IMR-90 (cell line): ENCODE data around the gene CMTR1. TPM values are rescaled to one million over a fixed set of nuclear protein-coding genes. Genes with fewer than 3 reads are reported as not detected.

ENCODE experiments used
- ATAC-seq: fragments of 200-7000 bp; cut with Tn5 transposase; 2 replicates; pipeline ENCODE4 v1.9.1; 2020; ENCODE audit warnings: low read depth, mild to moderate bottlenecking, moderate library complexity
- BruUV-seq: library from RNA; stranded (reverse); fragments of 400-500 nt; replicated peaks from 2 replicates; lab custom pipeline; 2021; lab: Mats Ljungman, UMichigan
- CTCF ChIA-PET: fragments of 300-600 bp; formaldehyde crosslinking; extraction: SDS; loops from one replicate; lab custom pipeline; 2021; ENCODE audit warnings: antibody characterized with exemption; lab: Yijun Ruan, JAX
- POLR2A ChIA-PET: fragments of 300-600 bp; sonication (Branson Sonifier 250); formaldehyde crosslinking; loops from one replicate; lab custom pipeline; 2022; ENCODE audit warnings: antibody characterized with exemption; ENCODE audit not compliant: unreplicated experiment; lab: Charles Lee
- DNase-seq: peaks from one replicate; pipeline ENCODE4 v3.0.0; 2013
- H2AFZ ChIP-seq: replicated peaks from 2 replicates; pipeline ENCODE3; 2013; ENCODE audit warnings: low read length, mild to moderate bottlenecking; ENCODE audit not compliant: poor library complexity
- H2AK5ac ChIP-seq: 2 replicates; pipeline ENCODE4 v1.6.1; 2013; ENCODE audit warnings: low read depth, low read length, inconsistent platforms
- H2AK9ac ChIP-seq: replicated peaks from 2 replicates; pipeline ENCODE3; 2013; ENCODE audit warnings: mild to moderate bottlenecking, low read depth, low read length, moderate library complexity; ENCODE audit not compliant: poor library complexity
- H2BK120ac ChIP-seq: 2 replicates; pipeline ENCODE4 v1.6.1; 2013; ENCODE audit warnings: low read depth, low read length, inconsistent platforms
- H2BK15ac ChIP-seq: 3 replicates; pipeline ENCODE4 v1.6.1; 2013; ENCODE audit warnings: low read depth, low read length, inconsistent platforms
- H2BK20ac ChIP-seq: 2 replicates; pipeline ENCODE4 v1.6.1; 2013; ENCODE audit warnings: low read depth, mild to moderate bottlenecking, inconsistent platforms, low read length, moderate library complexity
- H2BK5ac ChIP-seq: 2 replicates; pipeline ENCODE4 v1.6.1; 2013; ENCODE audit warnings: mild to moderate bottlenecking, low read depth, low read length, inconsistent platforms; ENCODE audit not compliant: poor library complexity, severe bottlenecking
- H3K14ac ChIP-seq: replicated peaks from 2 replicates; pipeline ENCODE4 v1.6.1; 2013; ENCODE audit warnings: low read depth, low read length, inconsistent platforms
- H3K18ac ChIP-seq: 2 replicates; pipeline ENCODE4 v1.6.1; 2013; ENCODE audit warnings: low read depth, low read length, control low read depth
- H3K23ac ChIP-seq: 2 replicates; pipeline ENCODE4 v1.6.1; 2013; ENCODE audit warnings: low read depth, low read length, inconsistent platforms
- H3K27ac ChIP-seq: 2 replicates; pipeline ENCODE4 v1.5.1; 2013; ENCODE audit warnings: mild to moderate bottlenecking, control low read depth, low read length; ENCODE audit not compliant: insufficient read depth
- H3K27me3 ChIP-seq: 2 replicates; pipeline ENCODE4 v1.6.1; 2013; ENCODE audit warnings: low read length; ENCODE audit not compliant: control insufficient read depth, insufficient read depth
- H3K36me3 ChIP-seq: 2 replicates; pipeline ENCODE4 v1.6.1; 2013; ENCODE audit warnings: low read length, mixed read lengths; ENCODE audit not compliant: control insufficient read depth, insufficient read depth
- H3K4ac ChIP-seq: 2 replicates; pipeline ENCODE4 v1.6.1; 2013; ENCODE audit warnings: low read depth, low read length, inconsistent platforms
- H3K4me1 ChIP-seq: 2 replicates; pipeline ENCODE4 v1.6.1; 2013; ENCODE audit warnings: low read length, mixed read lengths; ENCODE audit not compliant: control insufficient read depth, insufficient read depth
- H3K4me2 ChIP-seq: 2 replicates; pipeline ENCODE4 v1.6.1; 2013; ENCODE audit warnings: low read depth, mild to moderate bottlenecking, control low read depth, low read length, moderate library complexity
- H3K4me3 ChIP-seq: 2 replicates; pipeline ENCODE4 v1.5.1; 2013; ENCODE audit warnings: low read depth, mild to moderate bottlenecking, control low read depth, low read length, moderate library complexity; ENCODE audit not compliant: insufficient read depth
- H3K56ac ChIP-seq: 2 replicates; pipeline ENCODE4 v1.6.1; 2013; ENCODE audit warnings: low read length, inconsistent platforms; ENCODE audit not compliant: insufficient read depth; ENCODE audit errors: extremely low read depth
- H3K79me1 ChIP-seq, 2 experiments: 2 replicates each; pipeline ENCODE4 v1.6.1; 2013; ENCODE audit warnings: low read length in 2 of 2, inconsistent platforms in 1 of 2, low read depth in 1 of 2
- H3K9ac ChIP-seq: 2 replicates; pipeline ENCODE4 v1.6.1; 2013; ENCODE audit warnings: low read depth, low read length, control low read depth
- H3K9me1 ChIP-seq: 2 replicates; pipeline ENCODE4 v1.6.1; 2013; ENCODE audit warnings: low read length, inconsistent platforms; ENCODE audit not compliant: insufficient read depth
- H3K9me3 ChIP-seq: 2 replicates; pipeline ENCODE4 v1.6.1; 2013; ENCODE audit warnings: low read length; ENCODE audit not compliant: control insufficient read depth, insufficient read depth
- H4K20me1 ChIP-seq: 2 replicates; pipeline ENCODE4 v1.6.1; 2013; ENCODE audit warnings: low read length, inconsistent platforms; ENCODE audit not compliant: insufficient read depth
- H4K5ac ChIP-seq: 2 replicates; pipeline ENCODE4 v1.6.1; 2013; ENCODE audit warnings: mild to moderate bottlenecking, low read depth, low read length, control low read depth
- H4K8ac ChIP-seq, 2 experiments: 2 replicates each; pipeline ENCODE4 v1.6.1; 2013; ENCODE audit warnings: low read depth in 2 of 2, low read length in 2 of 2, control low read depth in 1 of 2, inconsistent platforms in 1 of 2
- H4K91ac ChIP-seq: 2 replicates; pipeline ENCODE4 v1.6.1; 2013; ENCODE audit warnings: low read depth, low read length, inconsistent platforms; ENCODE audit not compliant: insufficient read depth
- BHLHE40 ChIP-seq: fragments of 150-350 bp; IDR thresholded peaks from 2 replicates; pipeline ENCODE4 v1.6.1; 2016; ENCODE audit warnings: mild to moderate bottlenecking, low read depth, low read length
- CEBPB ChIP-seq: IDR thresholded peaks from 2 replicates; pipeline ENCODE4 v1.6.1; 2012; ENCODE audit warnings: low read depth, low read length, improper control_type of control experiment
- CHD1 ChIP-seq: IDR thresholded peaks from 2 replicates; pipeline ENCODE4 v1.6.1; 2012; ENCODE audit warnings: low read depth, low read length, improper control_type of control experiment
- FOS ChIP-seq: fragments of 150-350 bp; IDR thresholded peaks from 2 replicates; pipeline ENCODE4 v1.6.1; 2016; ENCODE audit warnings: low read depth, low read length
- MAFK ChIP-seq: IDR thresholded peaks from 2 replicates; pipeline ENCODE4 v1.6.1; 2012; ENCODE audit warnings: low read depth, low read length, improper control_type of control experiment
- MXI1 ChIP-seq: IDR thresholded peaks from 2 replicates; pipeline ENCODE4 v1.6.1; 2012; ENCODE audit warnings: low read depth, mild to moderate bottlenecking, low read length, moderate library complexity, borderline replicate concordance
- NFE2L2 ChIP-seq: fragments of 150-350 bp; IDR thresholded peaks from 2 replicates; pipeline ENCODE4 v1.6.1; 2016; ENCODE audit warnings: low read depth, mild to moderate bottlenecking, low read length
- POLR2A ChIP-seq: IDR thresholded peaks from 2 replicates; pipeline ENCODE4 v1.6.1; 2012; ENCODE audit warnings: mild to moderate bottlenecking, low read depth, low read length
- RAD21 ChIP-seq: IDR thresholded peaks from 2 replicates; pipeline ENCODE4 v1.6.1; 2012; ENCODE audit warnings: low read length, improper control_type of control experiment
- RCOR1 ChIP-seq: IDR thresholded peaks from 2 replicates; pipeline ENCODE4 v1.6.1; 2012; ENCODE audit warnings: mild to moderate bottlenecking, low read length, improper control_type of control experiment; ENCODE audit not compliant: insufficient replicate concordance
- RFX5 ChIP-seq: IDR thresholded peaks from 2 replicates; pipeline ENCODE4 v1.8.0; 2012; ENCODE audit warnings: low read depth, mild to moderate bottlenecking, low read length, moderate library complexity
- SMC3 ChIP-seq: fragments of 150-350 bp; IDR thresholded peaks from 2 replicates; pipeline ENCODE4 v1.6.1; 2016; ENCODE audit warnings: low read depth, mild to moderate bottlenecking, antibody characterized with exemption, low read length, moderate library complexity
- WGBS, 2 experiments: methylation state at CpG; one replicate each; pipeline versions ENCODE4 v1.1.5 to v1.1.7; 2013; ENCODE audit warnings: missing lambda C conversion rate in 2 of 2; ENCODE audit not compliant: insufficient read length in 1 of 2; ENCODE audit errors: extremely low coverage in 2 of 2; 5-methylcytosine and 5-hydroxymethylcytosine counted together
- dilution Hi-C: fragments of 300-500 bp; cut with HindIII; formaldehyde crosslinking; loops from one replicate; pipeline ENCODE4 v1.14.3; 2018; ENCODE audit warnings: low sequenced_read_pairs; ENCODE audit not compliant: unreplicated experiment
- in situ Hi-C: fragments of 300-500 bp; cut with MboI; formaldehyde crosslinking; loops from 3 replicates; pipeline ENCODE4 v1.14.3; 2019; ENCODE audit warnings: low sequenced_read_pairs, inconsistent platforms, mixed read lengths
- intact Hi-C: fragments of 100-400 bp; cut with micrococcal nuclease; formaldehyde crosslinking; loops from 2 replicates; pipeline ENCODE4 v1.10.0; 2022
- polyA plus RNA-seq, 3 experiments: library from polyadenylated mRNA; depleted of rRNA; stranded (reverse); fragments of >200 nt; gene quantifications; 2 replicates each; pipeline ENCODE4 v1.2.3, GENCODE V29; 2012; ENCODE audit warnings: low replicate concordance in 1 of 3
- total RNA-seq: library from RNA; depleted of rRNA; stranded (reverse); fragments of >200 nt; gene quantifications from 2 replicates; pipeline ENCODE4 v1.2.3, GENCODE V29; 2012
- TF ChIP-seq, protein P1 (sequence below): fragments of 150-350 bp; IDR thresholded peaks from 2 replicates; pipeline ENCODE4 v1.6.1; 2016; ENCODE audit warnings: low read depth, mild to moderate bottlenecking, low read length, moderate library complexity, borderline replicate concordance
- TF ChIP-seq, protein P2 (sequence below): conservative IDR thresholded peaks from 2 replicates; pipeline ENCODE4 v1.5.1; 2012; ENCODE audit warnings: mild to moderate bottlenecking, low read depth, low read length, improper control_type of control experiment
- TF ChIP-seq, protein P3 (sequence below): fragments of 150-350 bp; IDR thresholded peaks from 2 replicates; pipeline ENCODE4 v1.6.1; 2017; ENCODE audit warnings: mild to moderate bottlenecking, antibody characterized with exemption, low read length, low read depth

CMTR1 gene
- total and polyA plus RNA-seq, 2 of the 4 experiments (the other 2 are of a cell fraction): 22.6 to 30.1 TPM

DNA sequence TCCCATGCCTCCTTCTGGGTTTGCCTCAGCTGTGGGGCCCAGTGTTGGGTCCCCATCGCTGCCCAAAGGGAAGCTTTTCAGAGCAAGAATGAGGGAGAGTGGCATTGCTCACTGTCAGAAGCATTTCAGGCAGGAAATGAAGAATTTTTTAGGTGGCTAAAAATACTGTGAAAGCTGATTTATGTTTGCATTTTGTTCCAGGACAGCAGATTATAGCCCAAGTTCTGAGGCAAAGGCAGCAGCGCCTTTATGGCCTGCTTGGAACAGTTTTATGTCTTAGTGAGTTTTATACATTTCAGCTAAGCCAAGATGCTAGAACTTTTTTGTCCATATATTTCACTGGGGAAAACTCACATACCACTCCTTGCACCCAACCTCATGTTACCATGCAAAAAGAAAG lies 71.0 kb downstream of the CMTR1 start:
- BruUV-seq: no TSS peak
- H3K9me3 ChIP-seq: no peaks in the 10 kb centered on the region
- no peak overlapping the region for H4K5ac ChIP-seq
- no peak overlapping the region for H2BK15ac ChIP-seq
- H3K27ac ChIP-seq: no peak overlapping the region
- H3K9me1 ChIP-seq: 0 out of 2 replicates have a peak, but pooled peaks cover under 1% of the 10 kb centered on the region
- ChIA-PET CTCF (no interaction called here), POLR2A (no interaction called here)
- intact Hi-C loops: no loop called here
- dilution Hi-C loops: no loop called here
- no peak overlapping the region for H2BK120ac ChIP-seq
- H2BK20ac ChIP-seq: no peak overlapping the region
- H4K20me1 ChIP-seq: no peaks in the 10 kb centered on the region
- no peak overlapping the region for H3K4me3 ChIP-seq
- H3K14ac ChIP-seq: no peak overlapping the region
- no peak overlapping the region for H2AFZ ChIP-seq
- H3K9ac ChIP-seq: no peak overlapping the region
- no peak overlapping the region for H3K4me2 ChIP-seq
- no peak overlapping the region for H3K56ac ChIP-seq
- no CpG with 5 or more reads among the region's 2 CpGs for WGBS, 2 experiments
- ATAC-seq (no peak), DNase-seq (no peak)
- peaks cover 37% of the 10 kb centered on the region for H3K27me3 ChIP-seq
- no peak overlapping the region for H2BK5ac ChIP-seq
- H3K4me1 ChIP-seq: no peaks in the 10 kb centered on the region
- no peaks in the 10 kb centered on the region for H3K36me3 ChIP-seq
- no peak overlapping the region for H3K23ac ChIP-seq
- no peak overlapping the region for H4K8ac ChIP-seq
- H3K18ac ChIP-seq: no peak overlapping the region
- H3K79me1 ChIP-seq: peaks cover under 1 to 6% of the 10 kb centered on the region in 2 experiments; a peak in 2 of 4 replicates
- H2AK9ac ChIP-seq: no peak overlapping the region
- no peak overlapping the region for H4K91ac ChIP-seq
- H2AK5ac ChIP-seq: no peak overlapping the region
- TF ChIP-seq BHLHE40 (no peak), RAD21 (no peak), RFX5 (no peak), MXI1 (no peak), MAFK (no peak), POLR2A (no peak), SMC3 (no peak), CHD1 (no peak), NFE2L2 (no peak), FOS (no peak), RCOR1 (no peak), CEBPB (no peak)
- TF ChIP-seq, protein P1, sequence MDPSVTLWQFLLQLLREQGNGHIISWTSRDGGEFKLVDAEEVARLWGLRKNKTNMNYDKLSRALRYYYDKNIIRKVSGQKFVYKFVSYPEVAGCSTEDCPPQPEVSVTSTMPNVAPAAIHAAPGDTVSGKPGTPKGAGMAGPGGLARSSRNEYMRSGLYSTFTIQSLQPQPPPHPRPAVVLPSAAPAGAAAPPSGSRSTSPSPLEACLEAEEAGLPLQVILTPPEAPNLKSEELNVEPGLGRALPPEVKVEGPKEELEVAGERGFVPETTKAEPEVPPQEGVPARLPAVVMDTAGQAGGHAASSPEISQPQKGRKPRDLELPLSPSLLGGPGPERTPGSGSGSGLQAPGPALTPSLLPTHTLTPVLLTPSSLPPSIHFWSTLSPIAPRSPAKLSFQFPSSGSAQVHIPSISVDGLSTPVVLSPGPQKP: no peak
- TF ChIP-seq, protein P2, sequence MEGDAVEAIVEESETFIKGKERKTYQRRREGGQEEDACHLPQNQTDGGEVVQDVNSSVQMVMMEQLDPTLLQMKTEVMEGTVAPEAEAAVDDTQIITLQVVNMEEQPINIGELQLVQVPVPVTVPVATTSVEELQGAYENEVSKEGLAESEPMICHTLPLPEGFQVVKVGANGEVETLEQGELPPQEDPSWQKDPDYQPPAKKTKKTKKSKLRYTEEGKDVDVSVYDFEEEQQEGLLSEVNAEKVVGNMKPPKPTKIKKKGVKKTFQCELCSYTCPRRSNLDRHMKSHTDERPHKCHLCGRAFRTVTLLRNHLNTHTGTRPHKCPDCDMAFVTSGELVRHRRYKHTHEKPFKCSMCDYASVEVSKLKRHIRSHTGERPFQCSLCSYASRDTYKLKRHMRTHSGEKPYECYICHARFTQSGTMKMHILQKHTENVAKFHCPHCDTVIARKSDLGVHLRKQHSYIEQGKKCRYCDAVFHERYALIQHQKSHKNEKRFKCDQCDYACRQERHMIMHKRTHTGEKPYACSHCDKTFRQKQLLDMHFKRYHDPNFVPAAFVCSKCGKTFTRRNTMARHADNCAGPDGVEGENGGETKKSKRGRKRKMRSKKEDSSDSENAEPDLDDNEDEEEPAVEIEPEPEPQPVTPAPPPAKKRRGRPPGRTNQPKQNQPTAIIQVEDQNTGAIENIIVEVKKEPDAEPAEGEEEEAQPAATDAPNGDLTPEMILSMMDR: no peak
- TF ChIP-seq, protein P3, sequence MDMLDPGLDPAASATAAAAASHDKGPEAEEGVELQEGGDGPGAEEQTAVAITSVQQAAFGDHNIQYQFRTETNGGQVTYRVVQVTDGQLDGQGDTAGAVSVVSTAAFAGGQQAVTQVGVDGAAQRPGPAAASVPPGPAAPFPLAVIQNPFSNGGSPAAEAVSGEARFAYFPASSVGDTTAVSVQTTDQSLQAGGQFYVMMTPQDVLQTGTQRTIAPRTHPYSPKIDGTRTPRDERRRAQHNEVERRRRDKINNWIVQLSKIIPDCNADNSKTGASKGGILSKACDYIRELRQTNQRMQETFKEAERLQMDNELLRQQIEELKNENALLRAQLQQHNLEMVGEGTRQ: no peak
- no peak overlapping the region for H3K4ac ChIP-seq
- in situ Hi-C loops: no loop called here
